HUES64 (cell line): ENCODE data around the gene EIF4G2.

Source experiments
- H3K27ac ChIP-seq: 2 replicates; pipeline ENCODE4 v1.7.0; 2013; ENCODE audit warnings: low read depth, low read length, inconsistent platforms
- H3K27me3 ChIP-seq: 2 replicates; pipeline ENCODE4 v1.6.1; 2013; ENCODE audit warnings: mild to moderate bottlenecking, low read length; ENCODE audit not compliant: insufficient read depth
- H3K36me3 ChIP-seq: 2 replicates; pipeline ENCODE4 v1.6.1; 2013; ENCODE audit warnings: mild to moderate bottlenecking, low read length; ENCODE audit not compliant: insufficient read depth
- H3K4me1 ChIP-seq: 2 replicates; pipeline ENCODE4 v1.6.1; 2013; ENCODE audit warnings: mild to moderate bottlenecking, low read length, moderate library complexity; ENCODE audit not compliant: insufficient read depth
- H3K4me3 ChIP-seq: 2 replicates; pipeline ENCODE4 v1.5.1; 2013; ENCODE audit warnings: mild to moderate bottlenecking, low read length, moderate library complexity
- H3K9ac ChIP-seq: 2 replicates; pipeline ENCODE4 v1.6.1; 2013; ENCODE audit warnings: mild to moderate bottlenecking, low read depth, low read length
- H3K9me3 ChIP-seq: 2 replicates; pipeline ENCODE4 v1.6.1; 2013; ENCODE audit warnings: low read depth, low read length; ENCODE audit not compliant: insufficient read depth
- WGBS: fragments of 150-250, 120-280 bp; methylation state at CpG from one replicate; pipeline ENCODE4 v1.1.7; 2013; ENCODE audit warnings: missing lambda C conversion rate; 5-methylcytosine and 5-hydroxymethylcytosine counted together

The EIF4G2 gene

DNA sequence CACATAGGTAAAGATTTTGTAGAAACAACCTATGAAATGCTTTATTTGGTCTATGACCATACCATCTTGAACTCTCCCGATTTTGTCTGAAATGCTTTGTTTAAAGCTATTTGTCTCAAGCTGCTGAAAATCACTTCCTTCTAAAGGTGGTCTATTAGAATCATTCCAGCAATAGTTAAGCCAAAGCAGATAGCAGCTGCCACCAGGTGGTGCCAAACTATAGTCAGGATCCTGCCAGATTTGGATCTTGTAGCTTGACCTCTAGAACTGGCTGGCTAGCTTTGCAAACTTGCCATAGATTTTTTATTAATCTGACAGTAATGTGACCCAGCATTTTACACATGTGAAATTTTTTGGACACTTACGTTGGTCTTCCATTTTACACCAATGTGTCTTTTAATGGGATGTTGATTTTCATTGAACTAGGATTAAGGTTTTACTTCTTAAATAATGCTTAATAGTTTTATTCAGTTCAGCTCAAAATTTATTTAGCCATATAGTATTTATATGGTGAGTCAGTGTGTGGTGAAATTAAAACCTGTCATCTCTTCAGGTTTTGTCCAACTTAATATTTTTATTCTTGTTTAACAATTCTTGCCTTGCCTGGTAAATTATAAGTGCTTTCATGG, 38.0 kb downstream of the EIF4G2 start:
- H3K9ac ChIP-seq = no peak overlapping the region
- H3K4me1 ChIP-seq = peaks cover 13% of the 10 kb centered on the region
- no peaks in the 10 kb centered on the region for H3K27me3 ChIP-seq
- no peak overlapping the region for H3K27ac ChIP-seq
- 90% methylated on average over 2 of the region's 2 CpGs for WGBS
- H3K9me3 ChIP-seq = no peaks in the 10 kb centered on the region
- H3K4me3 ChIP-seq = no peak overlapping the region
- H3K36me3 ChIP-seq = peaks cover 70% of the 10 kb centered on the region

DNA sequence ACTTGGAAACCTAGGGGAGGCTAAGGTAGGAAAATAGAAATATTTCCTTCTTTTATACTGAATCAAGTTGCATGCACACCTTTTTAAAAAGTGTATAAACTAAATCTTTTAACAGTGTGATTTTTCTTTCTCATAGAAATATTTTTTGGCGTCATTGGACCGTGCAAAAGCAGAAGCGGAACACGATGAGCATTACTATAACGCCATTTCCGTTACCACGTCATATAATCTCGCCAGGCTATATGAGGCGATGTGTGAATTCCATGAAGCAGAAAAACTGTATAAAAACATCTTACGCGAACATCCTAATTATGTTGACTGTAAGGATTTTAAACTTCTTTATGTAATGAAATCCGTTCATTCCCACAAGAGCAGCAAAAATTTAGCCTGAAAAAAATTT, 44.3 kb downstream of the EIF4G2 start:
- peaks cover 64% of the 10 kb centered on the region for H3K36me3 ChIP-seq
- H3K4me3 ChIP-seq = no peak overlapping the region
- no peak overlapping the region for H3K9ac ChIP-seq
- H3K9me3 ChIP-seq = no peaks in the 10 kb centered on the region
- 98% methylated on average over 12 of the region's 12 CpGs for WGBS
- peaks cover 13% of the 10 kb centered on the region for H3K4me1 ChIP-seq
- no peaks in the 10 kb centered on the region for H3K27me3 ChIP-seq
- H3K27ac ChIP-seq = no peak overlapping the region

DNA sequence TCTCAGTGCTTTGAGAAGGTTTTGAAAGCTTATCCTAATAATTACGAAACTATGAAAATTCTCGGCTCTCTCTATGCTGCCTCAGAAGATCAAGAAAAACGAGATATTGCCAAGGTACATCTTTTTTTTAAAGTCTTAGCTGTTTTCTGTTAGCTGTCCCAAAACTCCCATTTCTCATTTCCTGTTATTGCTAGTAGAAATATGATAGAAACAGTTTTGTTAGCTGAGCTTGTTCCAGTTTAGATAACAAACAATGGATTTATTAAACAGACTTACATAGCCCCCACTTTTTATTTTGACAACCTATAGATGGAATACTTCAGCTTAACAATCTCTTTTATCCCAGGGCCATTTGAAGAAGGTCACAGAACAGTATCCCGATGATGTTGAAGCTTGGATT, 45.0 kb downstream of the EIF4G2 start:
- H3K4me3 ChIP-seq = no peak overlapping the region

DNA sequence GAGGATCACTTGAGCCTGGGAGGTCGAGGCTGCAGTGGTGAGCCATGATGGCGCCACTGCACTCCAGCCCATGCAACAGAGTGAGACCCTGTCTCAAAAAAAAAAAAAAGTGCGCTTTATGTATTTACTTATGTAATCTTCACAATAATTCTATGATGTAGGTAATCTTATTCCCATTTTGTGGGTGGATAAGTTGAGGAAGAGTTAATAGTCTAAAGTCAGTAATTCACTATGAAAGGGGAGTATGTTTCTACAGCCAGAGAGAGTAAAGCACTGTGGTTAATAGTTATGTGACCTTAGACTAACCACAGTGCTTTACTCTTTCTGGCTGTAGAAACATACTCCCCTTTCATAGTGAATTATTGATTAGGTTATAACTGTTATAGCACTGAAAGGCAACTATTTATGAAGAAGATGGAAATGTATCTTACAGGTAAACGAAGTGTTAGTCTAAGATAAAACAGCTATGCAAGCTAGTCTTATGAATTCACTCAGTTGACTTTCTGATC, 45.8 kb downstream of the EIF4G2 start:
- H3K36me3 ChIP-seq = peaks cover 74% of the 10 kb centered on the region
- H3K9me3 ChIP-seq = no peaks in the 10 kb centered on the region
- no peak overlapping the region for H3K9ac ChIP-seq
- WGBS = 95% methylated on average over 3 of the region's 4 CpGs
- H3K27me3 ChIP-seq = no peaks in the 10 kb centered on the region
- H3K27ac ChIP-seq = no peak overlapping the region
- H3K4me3 ChIP-seq = no peak overlapping the region
- H3K4me1 ChIP-seq = peaks cover 13% of the 10 kb centered on the region

More for the DNA sequence above, 45.0 kb downstream of the EIF4G2 start:
- H3K9ac ChIP-seq = no peak overlapping the region
- 94% methylated on average over 4 of the region's 4 CpGs for WGBS
- no peaks in the 10 kb centered on the region for H3K27me3 ChIP-seq
- no peaks in the 10 kb centered on the region for H3K9me3 ChIP-seq
- H3K4me1 ChIP-seq = peaks cover 13% of the 10 kb centered on the region
- no peak overlapping the region for H3K27ac ChIP-seq
- peaks cover 66% of the 10 kb centered on the region for H3K36me3 ChIP-seq

DNA sequence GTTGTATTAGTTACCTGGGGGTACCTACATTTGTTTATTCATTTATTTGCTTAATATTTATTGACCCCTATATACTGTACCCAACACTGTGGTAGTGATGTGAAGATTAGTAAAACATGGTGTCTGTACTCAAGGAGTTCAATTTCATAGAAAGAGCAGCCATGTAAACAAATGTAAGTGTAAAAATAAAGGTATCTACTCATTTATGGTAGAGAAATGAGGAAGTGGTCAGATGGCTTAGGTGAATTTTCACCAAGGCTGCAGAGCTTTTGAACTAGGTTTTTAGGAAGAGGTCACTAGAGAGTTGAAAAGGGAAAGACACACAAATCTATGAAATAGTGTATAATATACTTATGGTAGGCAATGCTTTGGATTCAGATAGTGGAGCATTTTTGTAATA, 46.5 kb downstream of the EIF4G2 start:
- peaks cover 81% of the 10 kb centered on the region for H3K36me3 ChIP-seq
- H3K4me1 ChIP-seq = peaks cover 13% of the 10 kb centered on the region

DNA sequence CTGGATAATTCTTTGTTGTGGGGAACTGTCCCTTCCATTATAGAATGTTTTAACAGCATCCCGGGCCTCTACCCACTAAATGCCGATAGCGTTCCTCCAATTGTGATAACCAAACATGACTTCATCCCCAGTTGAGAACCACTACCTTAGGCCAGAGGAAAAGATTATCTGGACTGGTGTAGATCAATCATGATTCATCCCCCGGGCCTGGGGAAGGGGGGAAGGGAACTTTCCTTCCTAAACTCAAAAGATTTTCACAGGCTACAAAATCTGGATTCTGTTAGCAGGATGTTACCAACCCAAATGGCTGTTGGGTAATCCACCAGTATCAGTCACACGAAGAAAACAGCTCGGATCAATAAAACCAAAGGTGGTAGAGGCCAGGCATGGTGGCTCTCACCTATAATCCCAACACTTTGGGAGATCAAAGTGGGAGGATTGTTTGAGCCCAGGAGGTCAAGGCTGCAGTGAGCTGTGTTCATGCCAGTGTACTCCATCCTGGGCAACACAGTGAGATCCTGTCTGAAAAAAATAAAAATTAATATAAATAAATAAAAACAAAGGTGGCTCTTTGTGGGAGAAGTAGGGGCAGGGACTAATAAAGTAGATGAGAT, 47.5 kb downstream of the EIF4G2 start:
- Histone ChIP-seq H3K27ac (no peak overlapping the region), H3K36me3 (peaks cover 90% of the 10 kb centered on the region), H3K9ac (no peak overlapping the region), H3K4me3 (no peak overlapping the region), H3K9me3 (no peaks in the 10 kb centered on the region), H3K27me3 (no peaks in the 10 kb centered on the region), H3K4me1 (peaks cover 4% of the 10 kb centered on the region)
- WGBS = 94% methylated on average over 5 of the region's 6 CpGs

More for the DNA sequence above, 46.5 kb downstream of the EIF4G2 start:
- Histone ChIP-seq H3K9ac (no peak overlapping the region), H3K27ac (no peak overlapping the region), H3K4me3 (no peak overlapping the region), H3K9me3 (no peaks in the 10 kb centered on the region), H3K27me3 (no peaks in the 10 kb centered on the region)

DNA sequence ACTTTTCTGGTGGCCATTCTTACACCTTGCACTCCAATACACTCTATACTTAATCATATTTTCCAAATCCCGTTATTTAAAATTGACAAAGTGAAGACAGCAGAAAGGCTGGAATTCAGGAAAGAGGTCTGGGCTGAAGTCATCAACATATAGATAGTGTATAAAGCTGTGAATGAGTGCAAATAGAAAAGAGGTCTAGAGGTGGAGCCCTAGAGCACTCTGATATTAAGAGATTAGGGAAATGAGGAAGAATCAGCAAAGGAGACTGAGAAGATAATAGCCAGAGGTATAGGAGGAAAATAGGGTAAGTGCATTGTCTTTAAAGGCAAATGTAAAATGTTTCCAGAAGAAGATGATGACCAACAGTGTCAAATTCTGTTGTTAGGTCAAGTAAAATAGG, 49.8 kb downstream of the EIF4G2 start:
- no peak overlapping the region for H3K4me3 ChIP-seq
- H3K36me3 ChIP-seq = peaks cover 94% of the 10 kb centered on the region
- 100% methylated on average over 1 of the region's 1 CpG for WGBS
- no peaks in the 10 kb centered on the region for H3K9me3 ChIP-seq
- no peaks in the 10 kb centered on the region for H3K4me1 ChIP-seq
- H3K9ac ChIP-seq = no peak overlapping the region
- no peaks in the 10 kb centered on the region for H3K27me3 ChIP-seq
- H3K27ac ChIP-seq = no peak overlapping the region

DNA sequence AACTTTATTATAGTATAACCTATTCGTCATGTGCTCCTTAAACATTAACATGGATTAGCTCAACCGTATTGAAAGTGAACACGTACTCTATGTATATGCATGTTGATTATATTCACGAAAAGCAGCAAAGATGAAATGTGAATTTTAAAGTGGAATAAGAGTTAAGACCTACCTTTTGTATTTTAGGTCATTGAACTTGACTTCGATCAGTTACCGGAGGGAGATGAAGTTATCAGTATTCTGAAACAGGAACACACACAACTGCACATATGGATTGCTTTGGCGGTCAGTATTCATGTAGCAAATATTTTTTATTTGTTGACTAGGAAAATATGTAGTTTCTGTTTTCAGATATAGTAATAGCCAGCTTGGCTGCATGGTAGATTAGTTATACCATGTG, 56.2 kb downstream of the EIF4G2 start:
- Histone ChIP-seq H3K9ac (no peak overlapping the region), H3K36me3 (peaks cover 49% of the 10 kb centered on the region), H3K9me3 (no peaks in the 10 kb centered on the region), H3K4me1 (peaks cover 7% of the 10 kb centered on the region; the same call in 1 of the 2 replicates), H3K27me3 (no peaks in the 10 kb centered on the region), H3K27ac (no peak overlapping the region), H3K4me3 (peak overlapping the region; percentile 88)
- 94% methylated on average over 7 of the region's 7 CpGs for WGBS

DNA sequence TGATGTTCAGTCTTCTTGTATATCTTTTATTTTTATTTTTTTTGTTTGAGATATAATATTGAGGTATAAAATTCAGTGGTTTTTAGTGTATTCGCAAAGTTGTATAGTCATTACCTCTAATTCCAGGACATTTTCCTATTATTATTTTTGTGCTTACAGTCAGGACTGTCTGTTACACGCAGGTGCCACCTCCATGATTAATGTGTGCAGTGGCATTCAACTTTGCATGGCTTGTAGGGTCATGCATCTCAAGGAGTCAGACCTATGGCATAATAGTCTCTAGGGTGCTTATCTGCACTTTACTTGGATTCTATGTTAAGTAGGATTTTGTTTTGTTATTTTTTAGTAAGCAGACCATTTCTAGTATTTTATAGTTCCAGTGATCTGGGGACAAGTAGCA, 56.7 kb downstream of the EIF4G2 start:
- Histone ChIP-seq H3K4me1 (peaks cover 7% of the 10 kb centered on the region; the same call in 1 of the 2 replicates), H3K9me3 (no peaks in the 10 kb centered on the region), H3K9ac (peak overlapping the region; percentile 60; the same call in 1 of the 2 replicates), H3K27me3 (no peaks in the 10 kb centered on the region), H3K4me3 (peak overlapping the region; percentile 88), H3K36me3 (peaks cover 45% of the 10 kb centered on the region), H3K27ac (no peak overlapping the region)
- WGBS = 76% methylated on average over 2 of the region's 2 CpGs

DNA sequence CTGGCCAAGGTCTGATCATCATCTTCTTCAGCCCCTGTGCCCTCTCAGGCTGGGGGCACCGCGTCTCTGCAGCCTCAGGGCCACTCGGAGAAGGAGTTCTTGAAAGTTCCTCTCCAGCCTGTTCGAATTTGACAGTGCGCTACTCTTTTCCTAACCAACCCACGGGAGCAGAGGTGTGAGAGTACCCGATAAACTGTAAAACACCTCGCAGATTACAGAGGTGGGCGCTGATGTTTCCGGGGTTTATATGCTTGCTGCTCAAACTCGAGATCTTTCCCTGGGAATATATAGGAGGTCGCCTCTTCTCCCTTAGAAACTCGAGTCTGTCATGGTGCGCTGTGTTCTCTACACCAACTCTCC, 57.2 kb downstream of the EIF4G2 start:
- no peaks in the 10 kb centered on the region for H3K9me3 ChIP-seq
- peak overlapping the region; percentile 99; the same call in 1 of the 2 replicates for H3K27ac ChIP-seq
- peaks cover 40% of the 10 kb centered on the region for H3K36me3 ChIP-seq
- WGBS = 1% methylated on average over 14 of the region's 14 CpGs
- H3K9ac ChIP-seq = peak overlapping the region; percentile 60
- peak overlapping the region; percentile 88 for H3K4me3 ChIP-seq
- H3K4me1 ChIP-seq = peaks cover 7% of the 10 kb centered on the region; the same call in 1 of the 2 replicates
- H3K27me3 ChIP-seq = no peaks in the 10 kb centered on the region

DNA sequence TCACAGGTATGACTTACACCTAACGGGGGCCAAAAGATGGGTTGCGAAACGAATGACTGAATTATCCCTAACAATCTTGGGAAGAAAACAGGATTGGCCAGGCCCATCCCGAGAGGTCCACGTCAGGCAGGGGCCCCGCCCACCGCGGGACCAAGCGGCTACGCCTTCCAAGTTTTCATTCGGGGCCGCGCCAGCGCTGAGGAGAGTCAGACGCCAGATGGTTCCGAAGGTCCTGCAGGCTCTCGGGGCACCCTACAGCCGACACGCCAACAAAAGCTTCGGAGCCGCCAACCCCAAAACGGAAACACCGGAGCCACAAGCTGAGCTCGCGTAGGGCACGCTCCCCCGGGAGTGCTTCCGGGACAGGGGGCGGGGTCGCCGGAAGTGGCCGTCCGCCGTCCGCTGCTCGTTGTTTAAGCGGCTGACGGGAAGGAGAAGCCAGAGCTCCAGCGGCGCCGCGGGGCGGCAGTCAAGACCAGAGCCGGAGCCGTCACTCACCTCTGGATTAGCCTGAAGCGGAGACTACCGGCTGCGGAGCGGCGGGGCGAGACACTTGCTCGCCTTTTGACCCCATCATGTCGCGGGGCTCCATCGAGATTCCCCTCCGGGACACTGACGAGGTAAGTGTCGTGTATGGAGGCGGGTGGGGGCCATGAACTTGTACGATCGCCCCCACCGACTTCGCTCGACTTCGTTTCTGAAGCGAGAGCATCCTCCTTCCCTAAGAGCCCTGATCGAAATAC, 57.7 kb downstream of the EIF4G2 start, which contains the start of gene CTR9:
TSS of gene CTR9 (plus strand) at position 409 of the 743 bp plus-strand sequence. CDS start at position 576, 167 bp downstream.
- peaks cover 7% of the 10 kb centered on the region; the same call in 1 of the 2 replicates for H3K4me1 ChIP-seq
- under 1% methylated on average over 67 of the region's 67 CpGs for WGBS
- H3K27ac ChIP-seq = peak within 1 kb of the TSS; percentile 99
- peak within 1 kb of the TSS; percentile 88 for H3K4me3 ChIP-seq
- no peaks in the 10 kb centered on the region for H3K27me3 ChIP-seq
- peaks cover 35% of the 10 kb centered on the region for H3K36me3 ChIP-seq
- H3K9ac ChIP-seq = peak within 1 kb of the TSS; percentile 66
- H3K9me3 ChIP-seq = no peaks in the 10 kb centered on the region
